CD14-positive monocyte (primary cell): ENCODE results near the gene RERE. TPM values are rescaled to one million over a fixed set of nuclear protein-coding genes. Genes with fewer than 3 reads are reported as not detected.

Experiments
- DNase-seq, 3 donors: peaks; one replicate each; pipeline ENCODE4 v3.0.0-alpha.2; 2011 to 2022
- H2AFZ ChIP-seq: 2 replicates; pipeline ENCODE4 v1.6.0; 2012; ENCODE audit warnings: mild to moderate bottlenecking, low read depth, low read length, inconsistent platforms; ENCODE audit not compliant: insufficient read depth, poor library complexity, severe bottlenecking
- H3K27ac ChIP-seq, 2 donors: 1 replicate in 1 of 2; 2 replicates in 1 of 2; pipeline ENCODE4 v1.5.1; 2012 to 2013; ENCODE audit warnings: low read length in 2 of 2, control low read depth in 1 of 2, inconsistent platforms in 1 of 2, low read depth in 1 of 2, mild to moderate bottlenecking in 1 of 2
- H3K27me3 ChIP-seq, 2 donors: one replicate each; pipeline versions ENCODE4 v1.6.0 to v1.6.1; 2011 to 2013; ENCODE audit warnings: low read length in 2 of 2; ENCODE audit not compliant: control insufficient read depth in 2 of 2, insufficient read depth in 2 of 2
- H3K36me3 ChIP-seq, 2 donors: replicated peaks in 1 of 2; 1 replicate in 1 of 2; 2 replicates in 1 of 2; pipeline versions ENCODE4 v1.5.1 to v1.6.1; 2012 to 2013; ENCODE audit warnings: low read length in 2 of 2, control low read depth in 1 of 2, inconsistent platforms in 1 of 2, mild to moderate bottlenecking in 1 of 2; ENCODE audit not compliant: insufficient read depth in 2 of 2, control insufficient read depth in 1 of 2
- H3K4me1 ChIP-seq, 2 donors: 1 replicate in 1 of 2; 2 replicates in 1 of 2; pipeline versions ENCODE4 v1.5.1 to v1.6.1; 2012 to 2013; ENCODE audit warnings: low read length in 2 of 2, control low read depth in 1 of 2, inconsistent platforms in 1 of 2, mild to moderate bottlenecking in 1 of 2, moderate library complexity in 1 of 2; ENCODE audit not compliant: insufficient read depth in 2 of 2, control insufficient read depth in 1 of 2
- H3K4me2 ChIP-seq: replicated peaks from 2 replicates; pipeline ENCODE3; 2012; ENCODE audit warnings: low read length, moderate library complexity, mild to moderate bottlenecking; ENCODE audit not compliant: poor library complexity, severe bottlenecking; ENCODE audit errors: extremely low read depth
- H3K4me3 ChIP-seq, 3 experiments: fragments of 200-600 bp in 1 of 3; sonication (generic) in 1 of 3; replicated peaks in 1 of 3; 1 replicate in 2 of 3; 2 replicates in 1 of 3; pipeline ENCODE4 v1.5.1; 2011 to 2013; ENCODE audit warnings: low read length in 3 of 3, mild to moderate bottlenecking in 3 of 3, control low read depth in 2 of 3, low read depth in 2 of 3, inconsistent platforms in 1 of 3, moderate library complexity in 1 of 3
- H3K79me2 ChIP-seq: 2 replicates; pipeline ENCODE4 v1.6.0; 2012; ENCODE audit warnings: mild to moderate bottlenecking, control low read depth, inconsistent platforms, low read length, moderate library complexity; ENCODE audit not compliant: insufficient read depth
- H3K9ac ChIP-seq: 2 replicates; pipeline ENCODE4 v1.6.0; 2017; ENCODE audit warnings: low read length, mild to moderate bottlenecking; ENCODE audit not compliant: insufficient read depth, poor library complexity, severe bottlenecking
- H3K9me3 ChIP-seq, 2 donors: replicated peaks in 1 of 2; 1 replicate in 1 of 2; 2 replicates in 1 of 2; pipeline versions ENCODE4 v1.5.1 to v1.6.1; 2012 to 2013; ENCODE audit warnings: low read length in 2 of 2, control low read depth in 1 of 2; ENCODE audit not compliant: control insufficient read depth in 1 of 2, insufficient read depth in 1 of 2
- H4K20me1 ChIP-seq: 2 replicates; pipeline ENCODE4 v1.6.0; 2012; ENCODE audit warnings: mild to moderate bottlenecking, low read length, control low read depth, moderate library complexity; ENCODE audit not compliant: insufficient read depth
- H3K27ac Mint-ChIP-seq, 7 donors: one replicate each; pipeline ENCODE4 v1.8.0; 2020; ENCODE audit warnings: mild to moderate bottlenecking in 7 of 7, mixed read lengths in 7 of 7, moderate library complexity in 6 of 7, inconsistent platforms in 2 of 7
- H3K27me3 Mint-ChIP-seq, 3 donors: one replicate each; pipeline ENCODE4 v1.8.0; 2021 to 2022; ENCODE audit warnings: low read depth in 3 of 3, mild to moderate bottlenecking in 3 of 3, mixed read lengths in 3 of 3, moderate library complexity in 3 of 3, inconsistent platforms in 1 of 3
- H3K36me3 Mint-ChIP-seq, 2 donors: one replicate each; pipeline ENCODE4 v1.8.0; 2020; ENCODE audit warnings: mixed read lengths in 2 of 2, inconsistent platforms in 1 of 2, mild to moderate bottlenecking in 1 of 2
- H3K4me1 Mint-ChIP-seq: one replicate; pipeline ENCODE4 v1.8.0; 2020; ENCODE audit warnings: mild to moderate bottlenecking, mixed read lengths
- H3K4me3 Mint-ChIP-seq, 2 donors: one replicate each; pipeline ENCODE4 v1.8.0; 2020; ENCODE audit warnings: mild to moderate bottlenecking in 2 of 2, mixed read lengths in 2 of 2, moderate library complexity in 1 of 2
- H3K9me3 Mint-ChIP-seq, 7 donors: one replicate each; pipeline ENCODE4 v1.8.0; 2020 to 2022; ENCODE audit warnings: mixed read lengths in 7 of 7, mild to moderate bottlenecking in 6 of 7, moderate library complexity in 6 of 7, inconsistent platforms in 2 of 7
- WGBS: methylation state at CpG from one replicate; pipeline ENCODE4 v1.1.5; 2013; ENCODE audit warnings: missing lambda C conversion rate; ENCODE audit not compliant: insufficient coverage; 5-methylcytosine and 5-hydroxymethylcytosine counted together
- intact Hi-C, 2 donors: fragments of 100-400 bp; cut with micrococcal nuclease; formaldehyde crosslinking; loops; one replicate each; pipeline versions ENCODE4 v1.15.0 to v1.15.1; 2023
- polyA plus RNA-seq, 3 donors: library from polyadenylated mRNA; depleted of rRNA in 1 of 3; unstranded in 2 of 3; stranded (reverse) in 1 of 3; fragments of 300-500 nt in 2 of 3; fragments of >200 nt in 1 of 3; fragmentation: Illumina TruSeq in 2 of 3; gene quantifications; 1 replicate in 2 of 3; 2 replicates in 1 of 3; pipeline ENCODE4 v1.2.3, GENCODE V29; 2012 to 2021
- TF ChIP-seq, protein P1 (sequence below): fragments of 200-600 bp; IDR thresholded peaks from one replicate; pipeline ENCODE4 v1.8.0; 2022; ENCODE audit warnings: antibody characterized with exemption, mild to moderate bottlenecking

Gene RERE
- polyA plus RNA-seq, 3 donors: 1.2 to 19.4 (median 3.8) TPM

DNA sequence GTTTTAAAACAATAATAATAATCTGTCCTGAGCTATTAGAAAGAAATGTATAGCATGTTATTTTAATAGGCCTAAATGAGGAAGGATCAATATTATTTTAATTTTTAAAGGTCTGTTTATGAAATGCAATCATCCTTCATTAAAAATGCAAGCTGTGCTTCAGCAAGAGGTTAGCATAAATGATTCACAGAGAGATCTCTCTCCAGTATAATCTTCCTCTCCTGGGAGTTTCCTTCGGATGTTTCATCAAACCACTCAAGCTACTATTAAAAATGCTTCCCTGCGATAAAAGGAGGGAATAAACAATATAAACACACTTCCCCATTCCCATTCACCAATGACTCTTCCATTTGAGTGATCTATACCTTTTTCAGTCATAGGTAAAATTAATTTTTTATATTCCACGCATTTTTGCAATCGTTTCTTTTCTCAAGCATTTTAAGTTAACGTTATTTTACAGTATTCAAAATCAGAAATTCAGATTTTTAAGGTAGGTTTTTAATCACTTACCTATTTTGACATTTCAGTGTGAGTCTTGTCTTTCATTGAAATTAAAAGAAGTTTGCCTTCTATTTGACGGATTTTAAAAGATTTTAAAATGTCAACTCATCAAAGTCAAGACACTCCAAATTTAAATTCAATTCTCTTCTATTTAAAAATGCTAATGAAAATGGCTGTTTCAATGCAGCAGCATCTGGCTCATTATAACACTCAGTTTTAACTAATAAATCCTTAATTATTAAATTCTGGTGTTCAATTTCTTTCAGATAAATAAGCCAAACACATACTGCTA lies 64.3 kb downstream of the RERE start:
- Histone ChIP-seq H3K9me3 (no peaks in the 10 kb centered on the region), H3K36me3 (no peaks in the 10 kb centered on the region), H3K27me3 (no peaks in the 10 kb centered on the region), H3K4me3 (no peak overlapping the region), H2AFZ (no peak overlapping the region), H4K20me1 (no peaks in the 10 kb centered on the region), H3K4me2 (no peak overlapping the region), H3K27ac (no peak overlapping the region), H3K4me1 (no peaks in the 10 kb centered on the region), H3K9ac (no peak overlapping the region), H3K79me2 (no peaks in the 10 kb centered on the region)
- H3K27me3 Mint-ChIP-seq: no peaks in the 10 kb centered on the region
- no peaks in the 10 kb centered on the region for H3K9me3 Mint-ChIP-seq
- H3K4me3 Mint-ChIP-seq: no peak overlapping the region
- H3K27ac Mint-ChIP-seq: no peak overlapping the region
- TF ChIP-seq, protein P1, sequence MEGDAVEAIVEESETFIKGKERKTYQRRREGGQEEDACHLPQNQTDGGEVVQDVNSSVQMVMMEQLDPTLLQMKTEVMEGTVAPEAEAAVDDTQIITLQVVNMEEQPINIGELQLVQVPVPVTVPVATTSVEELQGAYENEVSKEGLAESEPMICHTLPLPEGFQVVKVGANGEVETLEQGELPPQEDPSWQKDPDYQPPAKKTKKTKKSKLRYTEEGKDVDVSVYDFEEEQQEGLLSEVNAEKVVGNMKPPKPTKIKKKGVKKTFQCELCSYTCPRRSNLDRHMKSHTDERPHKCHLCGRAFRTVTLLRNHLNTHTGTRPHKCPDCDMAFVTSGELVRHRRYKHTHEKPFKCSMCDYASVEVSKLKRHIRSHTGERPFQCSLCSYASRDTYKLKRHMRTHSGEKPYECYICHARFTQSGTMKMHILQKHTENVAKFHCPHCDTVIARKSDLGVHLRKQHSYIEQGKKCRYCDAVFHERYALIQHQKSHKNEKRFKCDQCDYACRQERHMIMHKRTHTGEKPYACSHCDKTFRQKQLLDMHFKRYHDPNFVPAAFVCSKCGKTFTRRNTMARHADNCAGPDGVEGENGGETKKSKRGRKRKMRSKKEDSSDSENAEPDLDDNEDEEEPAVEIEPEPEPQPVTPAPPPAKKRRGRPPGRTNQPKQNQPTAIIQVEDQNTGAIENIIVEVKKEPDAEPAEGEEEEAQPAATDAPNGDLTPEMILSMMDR: no peak
- no CpG with 5 or more reads among the region's 6 CpGs for WGBS
- intact Hi-C loops: no loop called here
- peaks cover 0 to 1% of the 10 kb centered on the region in 2 donors for H3K36me3 Mint-ChIP-seq
- H3K4me1 Mint-ChIP-seq: peaks cover 4% of the 10 kb centered on the region
- DNase-seq: no peak

DNA sequence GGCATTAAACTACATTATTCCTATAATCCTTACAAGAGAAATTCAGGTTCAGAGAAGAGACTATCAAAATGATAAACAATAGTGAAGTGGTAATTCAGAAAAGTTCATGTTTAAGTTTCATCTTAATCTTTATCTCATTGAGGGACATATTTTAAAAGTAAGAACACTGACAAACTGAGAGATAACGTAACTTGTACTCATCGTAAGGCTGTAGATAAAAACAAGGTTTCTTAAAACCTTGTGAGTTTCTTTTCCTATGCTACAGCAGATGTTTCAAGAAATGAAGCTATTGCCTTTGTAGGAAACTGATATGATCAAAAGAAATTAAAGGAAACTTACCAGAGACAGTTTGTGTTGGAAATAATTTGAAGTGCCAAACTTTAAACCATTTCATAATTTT lies 65.0 kb downstream of the RERE start:
- Histone ChIP-seq H3K27me3 (no peaks in the 10 kb centered on the region), H3K27ac (no peak overlapping the region), H4K20me1 (no peaks in the 10 kb centered on the region), H3K79me2 (no peaks in the 10 kb centered on the region), H3K9ac (no peak overlapping the region), H3K4me2 (no peak overlapping the region), H3K4me1 (no peaks in the 10 kb centered on the region), H3K4me3 (no peak overlapping the region), H3K36me3 (no peaks in the 10 kb centered on the region), H3K9me3 (no peaks in the 10 kb centered on the region), H2AFZ (no peak overlapping the region)
- TF ChIP-seq, protein P1: no peak
- Mint-ChIP-seq H3K27me3 (no peaks in the 10 kb centered on the region), H3K27ac (no peak overlapping the region), H3K9me3 (no peaks in the 10 kb centered on the region), H3K4me3 (no peak overlapping the region), H3K4me1 (peaks cover 4% of the 10 kb centered on the region), H3K36me3 (peaks cover 0 to 1% of the 10 kb centered on the region in 2 donors)
- DNase-seq: no peak
- no CpG with 5 or more reads among the region's 2 CpGs for WGBS
- intact Hi-C loops: no loop called here
